GM12878 (cell line): Measurements from ENCODE around the gene POC1B. TPM values are rescaled to one million over a fixed set of nuclear protein-coding genes. Genes with fewer than 3 reads are reported as not detected.

Experiments
- ATAC-seq: fragments of 200-7000 bp; cut with Tn5 transposase; 3 replicates; pipeline ENCODE4 v1.9.1; 2020; ENCODE audit warnings: mild to moderate bottlenecking, moderate library complexity
- BruUV-seq: library from RNA; stranded (reverse); fragments of 400-500 nt; replicated peaks from 2 replicates; lab custom pipeline; 2021; lab: Mats Ljungman, UMichigan
- CTCF ChIA-PET: fragments of 300-600 bp; sonication (Branson Sonifier 250); formaldehyde crosslinking; extraction: SDS; loops from one replicate; lab custom pipeline; 2021; ENCODE audit warnings: inconsistent platforms; lab: Yijun Ruan, JAX
- POLR2A ChIA-PET: fragments of 350-600 bp; formaldehyde crosslinking; extraction: SDS; loops from one replicate; lab custom pipeline; 2021; ENCODE audit warnings: inconsistent platforms; lab: Charles Lee
- RAD21 ChIA-PET: fragments of 300-600 bp; sonication (Branson Sonifier 250); formaldehyde crosslinking; loops from one replicate; lab custom pipeline; 2023; ENCODE audit warnings: antibody characterized with exemption; ENCODE audit not compliant: unreplicated experiment; lab: Charles Lee
- SMC1A ChIA-PET: fragments of 300-600 bp; sonication (Branson Sonifier 250); formaldehyde crosslinking; loops from one replicate; lab custom pipeline; 2023; ENCODE audit not compliant: unreplicated experiment, uncharacterized antibody; lab: Charles Lee
- DNase-seq: peaks from one replicate; pipeline ENCODE4 v3.0.0-alpha.2; 2011; ENCODE audit warnings: low read depth, low spot score
- FAIRE-seq: peaks from 3 replicates; lab custom pipeline; 2011; peaks lifted over from hg19 to GRCh38; lab: Jason Lieb, UNC
- H2AFZ ChIP-seq: 2 replicates; pipeline ENCODE4 v1.6.0; 2011; ENCODE audit warnings: low read depth, low read length, control low read depth; ENCODE audit not compliant: control insufficient read depth
- H3K27ac ChIP-seq: 2 replicates; pipeline ENCODE4 v1.5.1; 2011; ENCODE audit warnings: control low read depth; ENCODE audit not compliant: control insufficient read depth, insufficient read depth
- H3K27me3 ChIP-seq, 2 experiments: replicated peaks in 1 of 2; 2 replicates each; pipeline versions ENCODE4 v1.6.0 to v1.6.1; 2011; ENCODE audit warnings: low read length in 1 of 2; ENCODE audit not compliant: control insufficient read depth in 2 of 2, insufficient read depth in 2 of 2
- H3K36me3 ChIP-seq, 2 experiments: 2 replicates each; pipeline ENCODE4 v1.5.1; 2011; ENCODE audit warnings: low read length in 1 of 2; ENCODE audit not compliant: control insufficient read depth in 2 of 2, insufficient read depth in 2 of 2
- H3K4me1 ChIP-seq: 2 replicates; pipeline ENCODE4 v1.6.1; 2011; ENCODE audit warnings: mild to moderate bottlenecking, low read length, moderate library complexity, mixed read lengths; ENCODE audit not compliant: control insufficient read depth, insufficient read depth
- H3K4me2 ChIP-seq: 2 replicates; pipeline ENCODE4 v1.6.0; 2011; ENCODE audit warnings: control low read depth; ENCODE audit not compliant: control insufficient read depth, insufficient read depth
- H3K4me3 ChIP-seq: fragments of 200-600 bp; sonication (generic); 2 replicates; pipeline ENCODE4 v1.5.1; 2016
- H3K79me2 ChIP-seq: 2 replicates; pipeline ENCODE4 v1.6.0; 2011; ENCODE audit warnings: low read length; ENCODE audit not compliant: control insufficient read depth, insufficient read depth
- H3K9ac ChIP-seq: 2 replicates; pipeline ENCODE4 v1.8.0; 2011; ENCODE audit warnings: low read length, control low read depth, mixed read lengths; ENCODE audit not compliant: control insufficient read depth, insufficient read depth
- H3K9me3 ChIP-seq: replicated peaks from 3 replicates; pipeline ENCODE4 v1.5.1; 2011; ENCODE audit warnings: mild to moderate bottlenecking, low read length; ENCODE audit not compliant: control insufficient read depth, insufficient read depth
- H4K20me1 ChIP-seq: 2 replicates; pipeline ENCODE4 v1.6.0; 2011; ENCODE audit not compliant: control insufficient read depth, insufficient read depth
- ATF3 ChIP-seq: IDR thresholded peaks from 2 replicates; pipeline ENCODE4 v1.6.1; 2011; ENCODE audit warnings: low read depth, mild to moderate bottlenecking, low read length, moderate library complexity, borderline replicate concordance; ENCODE audit errors: extremely low read depth
- ATF7 ChIP-seq: fragments of 450-650 bp; IDR thresholded peaks from 2 replicates; pipeline ENCODE4 v1.6.1; 2016; ENCODE audit warnings: low read depth, mild to moderate bottlenecking
- FOS ChIP-seq: IDR thresholded peaks from 3 replicates; pipeline ENCODE4 v1.6.1; 2011; ENCODE audit warnings: borderline replicate concordance; ENCODE audit not compliant: insufficient read length; ENCODE audit errors: extremely low read depth
- IKZF2 ChIP-seq, 2 experiments: fragments of 450-650 bp; IDR thresholded peaks; 2 replicates each; pipeline ENCODE4 v1.6.1; 2017; ENCODE audit warnings: mild to moderate bottlenecking in 2 of 2, moderate library complexity in 2 of 2
- IRF4 ChIP-seq: IDR thresholded peaks from 2 replicates; pipeline ENCODE4 v1.6.1; 2011; ENCODE audit warnings: low read depth, low read length
- MTA2 ChIP-seq: fragments of 450-650 bp; IDR thresholded peaks from 2 replicates; pipeline ENCODE4 v1.6.1; 2016; ENCODE audit warnings: low read depth, mild to moderate bottlenecking, moderate library complexity
- MTA3 ChIP-seq: IDR thresholded peaks from 2 replicates; pipeline ENCODE4 v1.6.1; 2012; ENCODE audit warnings: low read length, inconsistent platforms, borderline replicate concordance
- NFIC ChIP-seq: IDR thresholded peaks from 2 replicates; pipeline ENCODE4 v1.6.1; 2012; ENCODE audit warnings: low read depth, mild to moderate bottlenecking, inconsistent platforms, low read length, moderate library complexity
- NR2C1 ChIP-seq: fragments of 450-650 bp; IDR thresholded peaks from 2 replicates; pipeline ENCODE4 v1.6.1; 2017; ENCODE audit warnings: antibody characterized with exemption, mild to moderate bottlenecking, moderate library complexity
- NR2C2 ChIP-seq: IDR thresholded peaks from 2 replicates; pipeline ENCODE4 v1.6.1; 2011; ENCODE audit warnings: borderline replicate concordance, low read depth; ENCODE audit not compliant: control insufficient read depth, insufficient read length
- PAX8 ChIP-seq: fragments of 450-650 bp; IDR thresholded peaks from 2 replicates; pipeline ENCODE4 v1.6.1; 2017; ENCODE audit warnings: mild to moderate bottlenecking, moderate library complexity
- POLR2AphosphoS5 ChIP-seq: IDR thresholded peaks from 2 replicates; pipeline ENCODE4 v1.6.1; 2011; ENCODE audit warnings: mild to moderate bottlenecking, low read length, inconsistent platforms
- RAD51 ChIP-seq: fragments of 450-650 bp; IDR thresholded peaks from 2 replicates; pipeline ENCODE4 v1.6.1; 2016; ENCODE audit warnings: moderate library complexity, mild to moderate bottlenecking, inconsistent platforms
- SIX5 ChIP-seq: IDR thresholded peaks from 2 replicates; pipeline ENCODE4 v1.6.1; 2011; ENCODE audit warnings: mild to moderate bottlenecking, low read depth, low read length, moderate library complexity; ENCODE audit not compliant: severe bottlenecking
- SUZ12 ChIP-seq: fragments of 200-600 bp; sonication (generic); IDR thresholded peaks from one replicate; pipeline ENCODE4 v1.6.1; 2018; ENCODE audit warnings: antibody characterized with exemption, mild to moderate bottlenecking; ENCODE audit not compliant: unreplicated experiment
- TBL1XR1 ChIP-seq: IDR thresholded peaks from 2 replicates; pipeline ENCODE4 v1.6.1; 2012; ENCODE audit warnings: low read depth, low read length, improper control_type of control experiment
- ZNF384 ChIP-seq: IDR thresholded peaks from 2 replicates; pipeline ENCODE4 v1.6.1; 2012; ENCODE audit warnings: low read depth, mild to moderate bottlenecking, low read length, improper control_type of control experiment, borderline replicate concordance
- WGBS: methylation state at CpG from one replicate; pipeline ENCODE4 v1.1.6; 2016; ENCODE audit warnings: low lambda C conversion rate; ENCODE audit not compliant: insufficient replicate concordance, insufficient coverage; ENCODE audit errors: missing lambda C conversion rate; 5-methylcytosine and 5-hydroxymethylcytosine counted together
- in situ Hi-C: fragments of 300-500 bp; cut with MboI; formaldehyde crosslinking; loops from 9 replicates; pipeline ENCODE4 v1.14.3; 2018; ENCODE audit warnings: mixed read lengths
- intact Hi-C: fragments of 100-400 bp; cut with micrococcal nuclease; formaldehyde crosslinking; loops from one replicate; pipeline ENCODE4 v1.14.2; 2022; ENCODE audit not compliant: unreplicated experiment
- polyA plus RNA-seq, 11 experiments: library from polyadenylated mRNA; depleted of rRNA in 4 of 11; unstranded in 6 of 11; stranded (reverse) in 5 of 11; fragments of >200 nt; fragmentation: Nextera tagmentation in 4 of 11; fragmentation: Illumina TruSeq in 1 of 11; extraction: Ambion mirVana in 4 of 11; extraction: Trizol in 1 of 11; gene quantifications; 1 replicate in 1 of 11; 2 replicates in 10 of 11; pipeline versions ENCODE4 v1.2.1 to v1.2.3, GENCODE V29; 2011 to 2016; ENCODE audit warnings: inconsistent platforms in 2 of 11, missing spikeins in 2 of 11, low read depth in 1 of 11
- total RNA-seq, 4 experiments: library from RNA; depleted of rRNA in 3 of 4; stranded (reverse); fragments of >200 nt in 3 of 4; fragmentation: Illumina TruSeq in 1 of 4; extraction: Trizol in 1 of 4; gene quantifications; 2 replicates each; pipeline versions ENCODE4 v1.2.1 to v1.2.3, GENCODE V29; 2013 to 2021
- TF ChIP-seq, protein P1 (sequence below): IDR thresholded peaks from 2 replicates; pipeline ENCODE4 v1.6.1; 2012; ENCODE audit warnings: low read depth, low read length, improper control_type of control experiment
- TF ChIP-seq, protein P2 (sequence below): fragments of 450-650 bp; IDR thresholded peaks from 2 replicates; pipeline ENCODE4 v1.6.1; 2017; ENCODE audit warnings: low read depth, mild to moderate bottlenecking, moderate library complexity
- TF ChIP-seq, protein P3 (sequence below): IDR thresholded peaks from 2 replicates; pipeline ENCODE4 v1.6.1; 2012; ENCODE audit warnings: low read depth, low read length, improper control_type of control experiment

POC1B gene
- total and polyA plus RNA-seq, 10 of the 15 experiments (the other 5 are each of a cell fraction or from before 2014, with no cell fraction given) = 4.4 to 17.8 (median 11.3) TPM

DNA sequence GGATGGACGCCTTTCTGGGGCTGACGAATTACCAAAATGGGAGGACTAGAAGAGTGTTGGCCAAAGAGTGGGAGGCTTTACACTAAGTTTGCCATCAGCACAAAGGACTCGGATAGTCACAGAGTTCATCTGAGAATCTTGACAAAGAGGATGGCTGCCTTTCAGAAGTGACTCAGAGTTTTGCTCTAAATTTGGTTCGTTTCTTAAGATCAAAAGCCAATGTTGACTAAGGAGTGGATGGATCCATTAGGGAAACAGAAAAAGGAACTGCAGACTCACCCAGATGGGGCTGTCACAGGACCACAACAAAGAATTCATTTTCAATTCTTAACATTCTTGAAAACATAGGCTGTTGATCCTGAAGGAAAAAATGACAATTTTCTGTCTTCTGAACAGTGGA is 92.2 kb downstream of the POC1B start:
- H2AFZ ChIP-seq = no peak overlapping the region
- ChIA-PET RAD21 (no interaction called here), SMC1A (interaction anchor here (1.7 kb wide), 1 partner anchor 28 kb away, joined by 6 read pairs; no protein-coding TSS in a partner anchor), POLR2A (no interaction called here), CTCF (no interaction called here)
- H3K9me3 ChIP-seq = no peaks in the 10 kb centered on the region
- no TSS peak for BruUV-seq
- no peak overlapping the region for H3K27ac ChIP-seq
- FAIRE-seq (no peak), DNase-seq (no peak), ATAC-seq (no peak)
- no peak for TF ChIP-seq MTA3
- TF ChIP-seq, protein P1, sequence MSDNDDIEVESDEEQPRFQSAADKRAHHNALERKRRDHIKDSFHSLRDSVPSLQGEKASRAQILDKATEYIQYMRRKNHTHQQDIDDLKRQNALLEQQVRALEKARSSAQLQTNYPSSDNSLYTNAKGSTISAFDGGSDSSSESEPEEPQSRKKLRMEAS = no peak
- TF ChIP-seq TBL1XR1 = no peak
- no peak for TF ChIP-seq NFIC
- no peak for TF ChIP-seq NR2C1
- TF ChIP-seq, protein P2, sequence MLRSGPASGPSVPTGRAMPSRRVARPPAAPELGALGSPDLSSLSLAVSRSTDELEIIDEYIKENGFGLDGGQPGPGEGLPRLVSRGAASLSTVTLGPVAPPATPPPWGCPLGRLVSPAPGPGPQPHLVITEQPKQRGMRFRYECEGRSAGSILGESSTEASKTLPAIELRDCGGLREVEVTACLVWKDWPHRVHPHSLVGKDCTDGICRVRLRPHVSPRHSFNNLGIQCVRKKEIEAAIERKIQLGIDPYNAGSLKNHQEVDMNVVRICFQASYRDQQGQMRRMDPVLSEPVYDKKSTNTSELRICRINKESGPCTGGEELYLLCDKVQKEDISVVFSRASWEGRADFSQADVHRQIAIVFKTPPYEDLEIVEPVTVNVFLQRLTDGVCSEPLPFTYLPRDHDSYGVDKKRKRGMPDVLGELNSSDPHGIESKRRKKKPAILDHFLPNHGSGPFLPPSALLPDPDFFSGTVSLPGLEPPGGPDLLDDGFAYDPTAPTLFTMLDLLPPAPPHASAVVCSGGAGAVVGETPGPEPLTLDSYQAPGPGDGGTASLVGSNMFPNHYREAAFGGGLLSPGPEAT = no peak
- no peak for TF ChIP-seq FOS
- no peak for TF ChIP-seq ATF7
- no peak for TF ChIP-seq RAD51
- no peak for TF ChIP-seq PAX8
- TF ChIP-seq SUZ12 = no peak
- no peak for TF ChIP-seq IRF4
- TF ChIP-seq MTA2 = no peak
- no peak for TF ChIP-seq ATF3
- no peak for TF ChIP-seq SIX5
- TF ChIP-seq, protein P3, sequence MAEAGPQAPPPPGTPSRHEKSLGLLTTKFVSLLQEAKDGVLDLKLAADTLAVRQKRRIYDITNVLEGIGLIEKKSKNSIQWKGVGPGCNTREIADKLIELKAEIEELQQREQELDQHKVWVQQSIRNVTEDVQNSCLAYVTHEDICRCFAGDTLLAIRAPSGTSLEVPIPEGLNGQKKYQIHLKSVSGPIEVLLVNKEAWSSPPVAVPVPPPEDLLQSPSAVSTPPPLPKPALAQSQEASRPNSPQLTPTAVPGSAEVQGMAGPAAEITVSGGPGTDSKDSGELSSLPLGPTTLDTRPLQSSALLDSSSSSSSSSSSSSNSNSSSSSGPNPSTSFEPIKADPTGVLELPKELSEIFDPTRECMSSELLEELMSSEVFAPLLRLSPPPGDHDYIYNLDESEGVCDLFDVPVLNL = no peak
- TF ChIP-seq IKZF2 (IDR thresholded peaks at IDR 0.05) = no peak
- no peak for TF ChIP-seq NR2C2
- TF ChIP-seq POLR2AphosphoS5 = no peak
- no peak for TF ChIP-seq ZNF384
- intact Hi-C loops = no loop called here
- H3K36me3 ChIP-seq = no peaks in the 10 kb centered on the region
- in situ Hi-C loops = no loop called here
- H3K4me3 ChIP-seq = no peak overlapping the region
- H3K27me3 ChIP-seq = no peaks in the 10 kb centered on the region
- H3K79me2 ChIP-seq = no peaks in the 10 kb centered on the region
- H3K4me2 ChIP-seq = no peak overlapping the region
- WGBS = 78% methylated on average over 4 of the region's 4 CpGs
- H4K20me1 ChIP-seq = no peaks in the 10 kb centered on the region
- no peak overlapping the region for H3K9ac ChIP-seq
- no peaks in the 10 kb centered on the region for H3K4me1 ChIP-seq
